BJ (cell line): ENCODE measurements around the gene ADAM33. TPM values are rescaled to one million over a fixed set of nuclear protein-coding genes. Genes with fewer than 3 reads are reported as not detected.

ENCODE experiments used
- CTCF ChIA-PET: fragments of 350-600 bp; formaldehyde crosslinking; extraction: SDS; loops from one replicate; lab custom pipeline; 2021; ENCODE audit warnings: antibody characterized with exemption, inconsistent platforms; lab: Yijun Ruan, JAX
- POLR2A ChIA-PET: fragments of 300-600 bp; sonication (Branson Sonifier 250); formaldehyde crosslinking; extraction: SDS; loops from one replicate; lab custom pipeline; 2021; ENCODE audit warnings: antibody characterized with exemption; lab: Charles Lee
- DNase-seq: peaks from one replicate; pipeline ENCODE4 v3.0.0-alpha.2; 2011; ENCODE audit warnings: low read depth
- H3K27me3 ChIP-seq: 2 replicates; pipeline ENCODE4 v1.6.0; 2011; ENCODE audit warnings: low read length; ENCODE audit not compliant: control insufficient read depth, insufficient read depth
- H3K36me3 ChIP-seq: 2 replicates; pipeline ENCODE4 v1.5.1; 2011; ENCODE audit warnings: low read length; ENCODE audit not compliant: control insufficient read depth, insufficient read depth
- H3K4me3 ChIP-seq: 2 replicates; pipeline ENCODE4 v1.5.1; 2011; ENCODE audit warnings: low read depth, mild to moderate bottlenecking, control low read depth, low read length
- CTCF ChIP-seq: IDR thresholded peaks from 2 replicates; pipeline ENCODE4 v1.5.1; 2011; ENCODE audit warnings: low read depth, mild to moderate bottlenecking, control low read depth, inconsistent platforms, low read length, moderate library complexity; ENCODE audit not compliant: insufficient read depth
- polyA plus RNA-seq: library from polyadenylated mRNA; depleted of rRNA; stranded (reverse); fragments of >200 nt; gene quantifications from 2 replicates; pipeline ENCODE4 v1.2.3, GENCODE V29; 2011

Gene ADAM33
- polyA plus RNA-seq, 1 experiment: 82.6 TPM

- ChIA-PET POLR2A (no interaction called here), CTCF (interaction anchor here (1.1 to 9.5 kb wide), 2 partner anchors 39 to 101 kb away, joined by 3 to 331 read pairs; partner anchors contain the start of gene ADAM33)
- TF ChIP-seq CTCF: no peak
- no peak for DNase-seq
- no peaks in the 10 kb centered on the region for H3K27me3 ChIP-seq
- no peaks in the 10 kb centered on the region for H3K36me3 ChIP-seq
- H3K4me3 ChIP-seq: no peak overlapping the region
Observed at GRCh38 chr20:3714092-3714491, 32.3 kb upstream of the ADAM33 start.

- ChIA-PET CTCF (interaction anchor here (3.1 to 9.5 kb wide), 2 partner anchors 14 to 37 kb away, joined by 45 to 331 read pairs; partner anchors contain the start of gene ADAM33), POLR2A (no interaction called here)
- TF ChIP-seq CTCF: no peak
- no peak for DNase-seq
- Histone ChIP-seq H3K4me3 (no peak within 1 kb of the TSS), H3K27me3 (no peaks in the 10 kb centered on the region; the same call in 1 of the 2 replicates), H3K36me3 (no peaks in the 10 kb centered on the region)
Observed at GRCh38 chr20:3712279-3712873, 30.6 kb upstream of the ADAM33 start, which contains the start of gene SIGLEC1. Gene SIGLEC1, minus strand, starts transcription at chr20:3712600. Its CDS starts 5,472 bp downstream, at chr20:3707128.

DNA sequence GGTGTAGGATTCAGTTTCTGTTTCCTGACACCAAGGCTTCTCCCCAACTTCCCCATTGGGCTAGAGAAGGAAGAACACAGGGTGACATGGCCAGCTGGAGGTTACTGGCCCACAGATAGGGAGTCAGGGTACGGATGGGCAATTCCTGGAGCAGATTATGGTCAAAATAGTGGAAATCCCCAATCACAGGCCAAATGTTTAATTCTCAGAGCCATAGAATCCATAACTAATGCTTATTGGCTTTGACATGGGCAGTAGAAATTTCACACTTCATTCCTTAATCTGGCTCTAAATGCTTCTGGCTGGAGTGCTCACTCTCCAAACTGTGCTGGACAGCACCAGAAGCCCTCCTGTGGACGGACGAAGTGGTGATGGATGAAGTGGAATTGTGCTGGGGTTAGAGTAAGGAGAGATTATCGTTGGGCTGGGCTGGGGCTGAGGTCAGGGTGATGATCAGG is 29.7 kb upstream of the ADAM33 start:
- Histone ChIP-seq H3K36me3 (no peaks in the 10 kb centered on the region), H3K27me3 (no peaks in the 10 kb centered on the region; the same call in 1 of the 2 replicates), H3K4me3 (no peak overlapping the region)
- ChIA-PET CTCF (interaction anchor here (0.5 to 9.5 kb wide), 41 partner anchors 9 to 1234 kb away, joined by 3 to 331 read pairs (median 5); partner anchors contain the start of genes ADAM33, ADISSP, AP5S1 and GFRA4), POLR2A (no interaction called here)
- TF ChIP-seq CTCF: no peak
- no peak for DNase-seq

DNA sequence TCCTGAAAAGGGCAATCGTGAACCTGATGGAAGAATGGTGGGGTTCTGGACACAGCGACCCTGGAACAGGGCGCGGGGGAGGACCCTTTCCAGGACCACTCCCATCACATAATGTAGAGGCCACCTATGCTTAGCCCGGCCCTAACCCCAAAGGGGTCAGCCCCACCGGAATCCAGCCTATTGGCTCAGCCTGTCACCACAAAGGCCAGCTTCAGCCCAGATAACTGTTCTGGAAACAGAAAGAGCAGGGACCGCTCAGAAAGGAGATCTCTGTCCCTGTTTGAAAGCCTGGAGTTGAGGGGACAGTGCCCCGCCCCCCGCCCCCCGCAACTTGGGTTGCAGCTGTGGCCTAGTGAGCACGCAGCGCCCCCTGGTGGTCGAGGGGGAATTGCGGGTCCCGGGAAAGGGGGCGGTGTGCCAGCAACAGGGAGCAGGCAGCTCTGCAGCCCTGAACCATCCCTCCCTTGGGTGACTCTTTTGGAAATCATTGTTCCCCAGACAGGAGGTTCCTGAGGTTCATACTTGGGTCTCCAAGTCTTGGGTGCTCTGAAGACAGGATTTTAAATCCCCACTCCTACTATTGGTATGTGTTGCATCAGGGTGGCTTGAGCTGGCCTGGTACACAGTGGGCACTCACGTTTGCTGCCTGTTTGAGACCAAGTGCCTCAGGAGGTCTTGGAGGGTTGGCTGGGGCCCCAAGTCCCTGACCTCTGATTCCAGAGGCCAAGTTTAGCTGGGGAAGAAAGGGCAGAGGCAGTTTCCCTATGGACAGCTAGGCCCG is 29.1 kb upstream of the ADAM33 start:
- Histone ChIP-seq H3K4me3 (no peak overlapping the region), H3K36me3 (no peaks in the 10 kb centered on the region), H3K27me3 (no peaks in the 10 kb centered on the region; the same call in 1 of the 2 replicates)
- ChIA-PET CTCF (interaction anchor here (0.5 to 9.5 kb wide), 49 partner anchors 9 to 1234 kb away, joined by 3 to 331 read pairs (median 5); partner anchors contain the start of genes ADAM33, ADISSP, AP5S1 and GFRA4), POLR2A (interaction anchor here (1.0 kb wide), 1 partner anchor 34 kb away, joined by 4 read pairs; no protein-coding TSS in a partner anchor)
- TF ChIP-seq CTCF: peak; percentile 95
- DNase-seq: no peak

- DNase-seq: no peak
- H3K27me3 ChIP-seq: no peaks in the 10 kb centered on the region; the same call in 1 of the 2 replicates
- ChIA-PET POLR2A (interaction anchor here (1.0 kb wide), 1 partner anchor 33 kb away, joined by 4 read pairs; no protein-coding TSS in a partner anchor), CTCF (interaction anchor here (0.7 to 9.5 kb wide), 29 partner anchors 10 to 487 kb away, joined by 3 to 331 read pairs (median 6); partner anchors contain the start of genes ADAM33, ADISSP and GFRA4)
- TF ChIP-seq CTCF: no peak
- no peak overlapping the region for H3K4me3 ChIP-seq
- H3K36me3 ChIP-seq: no peaks in the 10 kb centered on the region
Observed at GRCh38 chr20:3710011-3710466, 28.2 kb upstream of the ADAM33 start.
